Renal cortex interstitium (tissue), 11 donors: ENCODE measurements around the gene ADARB2. TPM values are rescaled to one million over a fixed set of nuclear protein-coding genes. Genes with fewer than 3 reads are reported as not detected.

Experiments used
- DNase-seq, 11 donors: peaks; one replicate each; pipeline ENCODE4 v3.0.0-alpha.2; 2013; ENCODE audit warnings: low read depth in 9 of 11, low spot score in 4 of 11; ENCODE audit errors: extremely low read depth in 1 of 11
- polyA plus RNA-seq, 3 donors: library from polyadenylated mRNA; unstranded; fragments of 120-200 nt; gene quantifications; one replicate each; pipeline ENCODE4 v1.2.1, GENCODE V29; 2013; ENCODE audit not compliant: insufficient read length in 3 of 3

The ADARB2 gene
- polyA plus RNA-seq, 3 donors: 1.1 to 2.1 (median 1.5) TPM

DNA sequence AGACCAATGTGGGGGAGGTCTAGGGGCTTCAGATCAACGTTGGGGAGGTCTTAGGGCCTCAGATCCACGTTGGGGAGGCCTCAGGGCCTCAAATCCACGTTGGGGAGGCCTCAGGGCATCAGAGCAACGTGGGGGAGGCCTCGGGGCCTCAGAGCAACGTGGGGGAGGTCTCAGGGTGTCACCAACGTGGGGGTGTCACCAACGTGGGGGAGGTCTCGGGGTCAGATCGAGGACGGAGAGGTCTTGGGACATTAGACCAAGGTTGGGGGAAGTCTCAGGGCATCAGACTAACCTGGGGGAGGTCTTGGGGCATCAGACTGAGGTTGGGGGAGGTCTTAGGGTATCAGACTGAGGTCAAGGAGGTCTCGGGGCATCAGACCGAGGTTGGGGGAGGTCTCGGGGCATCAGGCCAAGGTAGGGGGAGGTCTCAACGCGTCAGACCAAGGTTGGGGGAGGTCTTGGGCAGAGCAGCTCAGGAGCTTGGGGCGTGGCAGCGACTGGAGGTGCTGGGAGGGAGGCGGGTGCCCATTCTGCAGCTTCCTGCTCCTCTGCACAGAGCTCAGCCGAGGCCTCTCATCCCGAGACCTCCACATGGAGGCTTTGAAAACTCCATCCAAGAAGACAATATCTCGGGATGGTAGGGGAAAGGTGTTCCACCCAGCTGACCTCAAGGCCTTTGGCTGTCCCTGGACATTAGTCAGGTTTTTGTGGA lies 521.3 kb downstream of the ADARB2 start:
- DNase-seq: no peak

DNA sequence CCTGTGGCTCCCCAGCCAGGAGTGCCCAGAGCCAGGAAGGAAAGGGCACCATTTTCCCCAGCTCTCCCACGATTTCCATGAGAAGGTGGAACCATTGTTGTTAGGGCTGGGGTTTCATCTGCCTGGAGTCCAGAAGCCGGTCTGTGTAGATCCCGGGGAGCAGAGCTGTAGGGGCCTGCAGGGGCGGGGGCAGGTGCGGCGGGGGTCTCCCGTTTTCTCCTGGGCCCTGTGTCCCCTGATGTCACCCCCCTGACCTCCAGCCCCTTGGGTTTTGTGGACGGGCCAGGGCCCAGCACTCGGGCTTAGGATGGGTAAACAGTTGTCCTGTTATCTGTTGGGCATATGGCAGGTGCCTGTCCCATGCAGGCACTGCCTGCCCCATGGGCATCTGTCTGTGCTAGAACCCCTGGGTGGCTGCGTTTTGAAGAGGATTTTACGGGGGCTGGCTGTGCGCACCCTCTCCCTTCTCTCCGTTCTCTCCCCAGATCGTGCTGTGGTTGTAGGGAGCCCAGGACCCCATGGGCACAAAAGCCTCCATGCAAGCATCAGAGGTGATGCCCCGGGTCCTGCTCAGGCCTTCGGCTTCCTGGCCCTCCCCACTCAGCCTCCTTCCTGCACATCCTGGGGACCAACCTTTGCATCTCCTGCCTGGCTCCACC lies 522.3 kb downstream of the ADARB2 start:
- no peak for DNase-seq

DNA sequence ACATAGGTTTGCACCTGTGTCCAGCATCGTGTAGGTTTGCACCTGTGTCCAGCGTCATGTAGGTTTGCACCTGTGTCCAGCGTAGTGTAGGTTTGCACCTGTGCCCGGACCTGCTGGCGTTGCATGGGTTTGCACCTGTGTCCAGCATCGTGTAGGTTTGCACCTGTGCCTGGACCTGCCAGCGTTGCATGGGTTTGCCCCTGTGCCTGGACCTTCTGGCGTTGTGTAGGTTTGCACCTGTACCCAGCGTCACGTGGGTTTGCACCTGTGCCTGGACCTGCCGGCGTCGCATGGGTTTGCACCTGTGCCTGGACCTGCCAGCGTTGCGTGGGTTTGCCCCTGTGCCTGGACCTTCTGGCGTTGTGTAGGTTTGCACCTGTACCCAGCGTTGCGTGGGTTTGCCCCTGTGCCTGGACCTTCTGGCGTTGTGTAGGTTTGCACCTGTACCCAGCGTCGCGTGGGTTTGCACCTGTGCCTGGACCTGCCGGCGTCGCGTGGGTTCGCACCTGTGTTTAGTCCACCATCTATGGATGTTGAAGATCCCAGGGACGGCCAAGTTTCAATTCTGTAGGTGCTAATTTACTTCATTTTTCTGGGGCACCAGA lies 523.2 kb downstream of the ADARB2 start:
- DNase-seq: no peak

DNA sequence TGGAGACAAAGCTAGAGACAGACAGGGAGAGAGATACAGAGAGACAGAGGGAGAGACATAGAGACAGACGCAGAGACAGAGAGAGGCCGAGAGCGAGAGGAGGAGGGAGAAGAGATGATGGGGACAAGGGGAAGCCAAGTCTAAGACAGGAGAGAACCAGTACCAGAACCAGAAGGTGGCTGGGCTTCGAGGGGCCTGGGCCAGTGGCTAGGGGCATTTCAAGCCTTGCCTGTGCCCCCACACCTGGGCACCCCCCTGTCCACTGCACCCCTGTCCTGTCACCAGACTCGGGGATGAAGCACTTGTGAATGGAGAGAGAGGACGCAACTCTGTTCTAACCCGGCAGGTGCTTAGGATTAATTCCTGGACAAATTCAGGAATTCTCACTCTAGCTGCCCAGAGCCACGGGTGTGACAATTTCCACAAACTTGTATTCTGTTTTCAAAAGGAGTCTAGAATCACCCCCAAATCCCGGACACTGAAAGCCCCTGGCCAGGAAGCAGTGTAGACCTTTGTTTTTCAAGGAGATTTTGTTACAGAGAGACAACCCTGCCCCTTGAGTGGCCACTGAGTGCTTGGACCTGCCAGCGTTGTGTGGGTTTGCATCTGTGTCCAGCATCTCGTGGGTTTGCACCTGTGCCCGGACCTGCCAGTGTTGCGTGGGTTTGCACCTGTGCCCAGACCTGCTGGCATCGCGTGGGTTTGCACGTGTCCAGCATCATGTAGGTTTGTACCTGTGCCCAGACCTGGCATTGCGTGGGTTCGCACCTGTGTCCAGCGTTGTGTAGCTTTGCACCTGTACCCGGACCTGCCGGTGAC lies 523.9 kb downstream of the ADARB2 start:
- DNase-seq: no peak

DNA sequence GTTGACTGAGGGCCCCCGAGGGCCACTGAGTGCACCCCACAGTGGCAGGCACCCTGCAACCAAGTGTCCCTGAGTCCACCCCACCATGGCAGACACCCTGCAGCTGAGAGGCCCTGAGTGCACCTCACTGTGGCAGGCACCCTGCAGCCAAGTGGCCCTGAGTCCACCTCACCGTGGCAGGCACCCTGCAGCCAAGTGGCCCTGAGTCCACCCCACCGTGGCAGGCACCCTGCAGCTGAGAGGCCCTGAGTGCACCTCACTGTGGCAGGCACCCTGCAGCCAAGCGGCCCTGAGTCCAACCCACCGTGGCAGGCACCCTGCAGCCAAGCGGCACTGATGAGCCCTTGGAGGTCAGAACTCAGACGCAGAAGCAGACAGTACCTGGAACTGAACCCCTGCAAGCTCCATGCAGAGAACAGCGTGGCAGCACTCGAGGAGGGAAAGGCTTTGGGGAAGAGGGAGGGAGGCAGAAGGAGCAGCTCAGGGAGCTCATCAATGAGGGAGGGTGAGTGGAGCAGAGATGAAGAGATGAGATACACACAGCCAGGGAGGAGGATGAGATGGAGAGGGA lies 524.7 kb downstream of the ADARB2 start:
- no peak for DNase-seq

DNA sequence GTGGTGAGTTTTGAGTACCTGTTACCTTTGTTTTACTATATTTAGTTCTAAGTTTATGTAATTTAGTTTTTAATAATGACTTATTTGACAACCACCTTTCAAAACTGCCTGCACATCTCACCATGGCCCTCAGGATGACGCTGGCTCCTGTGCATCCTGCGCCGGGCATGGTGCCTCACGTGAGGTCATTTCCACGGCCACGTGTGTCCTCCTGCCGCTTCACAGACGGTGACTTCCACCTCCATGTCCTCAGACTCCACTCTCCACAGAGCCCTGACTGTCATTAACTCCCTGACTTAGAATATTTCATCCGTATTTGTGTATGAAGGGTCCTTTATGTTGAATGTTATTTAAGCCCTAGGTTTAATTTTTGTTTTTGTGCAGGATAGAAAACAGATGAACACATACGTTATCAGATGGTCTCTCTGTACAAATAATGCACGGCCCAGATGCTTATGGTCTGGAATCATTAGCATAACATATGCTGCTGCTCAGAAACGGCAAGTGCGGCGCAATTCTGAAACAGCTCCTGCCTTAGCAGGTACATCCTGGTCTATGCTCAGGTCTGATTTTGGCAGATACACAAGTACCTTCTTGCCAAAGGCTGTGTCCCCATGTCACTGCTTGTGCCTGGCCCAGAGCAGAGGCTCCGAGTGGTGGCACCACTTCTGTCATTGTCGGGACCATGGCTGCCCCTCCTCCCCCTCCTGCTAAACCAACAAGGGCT lies 525.3 kb downstream of the ADARB2 start:
- DNase-seq: no peak

DNA sequence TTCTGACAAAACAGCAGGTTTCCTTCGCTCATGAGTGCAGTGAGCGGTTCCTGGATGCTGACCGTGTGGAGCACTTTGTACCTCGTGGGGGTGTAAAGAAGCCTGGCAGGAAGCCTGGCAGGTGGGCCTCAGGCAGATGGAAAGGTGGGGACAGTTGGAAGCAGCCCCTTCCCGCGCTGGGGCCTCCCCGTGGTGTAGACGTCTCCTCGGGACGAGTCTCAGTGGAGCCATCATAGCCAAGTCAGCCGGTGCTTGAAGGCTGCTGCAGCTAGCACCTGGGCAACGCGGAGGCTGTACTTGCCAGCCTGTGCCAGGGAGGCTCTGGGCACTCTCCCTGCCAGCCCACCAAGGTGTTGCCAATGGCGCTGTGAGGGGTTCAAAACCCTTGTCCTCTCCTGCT lies 526.7 kb downstream of the ADARB2 start:
- no peak for DNase-seq

DNA sequence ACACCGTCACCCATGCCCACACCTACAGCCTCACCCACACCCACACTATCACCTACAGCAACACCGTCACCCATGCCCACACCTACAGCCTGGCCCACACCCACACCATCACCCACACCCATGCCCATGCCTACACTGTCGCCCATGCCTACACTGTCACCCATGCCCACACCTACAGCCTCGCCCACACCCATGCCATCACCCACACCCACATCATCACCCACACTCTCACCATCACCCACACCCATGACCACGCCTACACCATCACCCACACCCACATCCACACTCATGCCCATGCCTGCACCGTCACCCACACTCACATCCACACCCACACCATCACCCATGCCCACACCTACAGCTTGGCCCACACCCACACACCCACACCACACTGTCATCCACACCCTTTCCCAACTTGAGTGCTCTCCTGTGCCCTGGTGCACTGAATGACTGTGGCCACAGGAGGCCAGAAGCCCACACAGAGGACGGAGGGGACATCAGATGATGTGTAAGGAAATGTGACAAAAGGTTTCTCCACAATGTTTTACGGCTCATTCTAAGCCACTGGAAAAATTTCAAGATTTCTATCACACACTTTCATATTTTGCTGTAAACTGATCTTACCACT lies 527.9 kb downstream of the ADARB2 start:
- no peak for DNase-seq

DNA sequence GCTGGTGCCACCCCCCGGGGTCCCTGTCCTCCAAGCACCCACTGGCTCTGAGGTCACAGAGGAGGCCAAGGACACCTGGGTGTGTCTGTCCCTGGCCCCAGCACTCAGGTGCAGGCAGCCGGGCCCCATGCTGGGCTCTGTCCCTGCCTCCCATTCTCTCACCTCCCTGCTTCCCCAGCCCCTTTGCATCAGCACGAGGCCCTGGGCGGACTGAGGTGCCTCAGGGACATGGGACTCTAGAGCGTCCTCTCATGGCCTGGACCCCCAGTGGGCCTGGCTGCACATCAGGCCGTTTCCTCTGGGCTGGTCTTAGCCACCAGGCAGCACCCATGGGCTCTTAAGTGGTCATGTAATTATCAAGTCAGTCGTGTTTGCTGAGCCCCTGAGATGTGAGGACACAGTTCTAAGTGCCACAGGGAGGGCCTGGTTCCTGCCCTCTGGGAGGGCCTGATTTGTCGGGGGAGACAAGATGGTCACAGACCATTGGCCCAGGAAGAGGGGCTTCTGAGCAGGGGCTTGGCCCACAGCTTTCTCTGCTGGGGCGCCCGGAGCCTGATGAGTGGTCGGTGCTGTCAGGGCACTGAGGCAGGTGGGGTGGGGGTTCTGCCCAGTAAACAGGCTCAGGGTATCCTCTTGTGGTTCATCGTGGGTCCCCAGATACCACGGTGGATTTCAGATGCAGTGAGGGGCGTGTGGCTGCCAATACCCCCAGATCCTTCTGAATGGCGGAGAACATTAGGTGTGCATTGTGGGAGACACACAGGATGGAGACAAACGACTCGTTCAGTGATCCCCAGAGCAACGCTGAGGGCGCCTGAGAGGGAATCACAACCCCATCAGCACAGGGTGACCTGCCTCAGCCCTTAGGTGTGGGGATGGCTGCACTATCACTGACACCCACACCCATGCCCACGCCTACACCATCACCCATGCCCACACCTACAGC lies 528.7 kb downstream of the ADARB2 start:
- no peak for DNase-seq

DNA sequence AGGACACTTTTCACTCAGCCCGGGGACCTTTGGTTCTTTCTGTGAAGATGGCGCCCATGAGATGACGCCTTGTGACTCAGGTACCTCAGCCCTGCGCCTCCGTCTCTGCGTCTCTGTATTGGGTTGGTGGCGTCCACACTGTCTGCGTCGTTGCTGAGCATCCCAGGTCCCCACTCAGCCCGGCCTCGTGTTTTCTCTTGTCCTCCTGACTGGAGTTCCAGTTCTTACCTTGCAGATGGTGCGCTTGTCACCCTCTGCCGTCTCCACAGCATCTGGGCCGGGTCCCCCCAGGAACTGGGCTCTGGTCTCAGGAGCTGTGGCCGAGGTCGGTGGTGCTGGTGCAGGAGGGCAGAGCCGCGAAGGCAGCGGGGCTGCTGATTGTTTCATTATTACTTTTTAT lies 530.7 kb downstream of the ADARB2 start:
- DNase-seq: no peak

DNA sequence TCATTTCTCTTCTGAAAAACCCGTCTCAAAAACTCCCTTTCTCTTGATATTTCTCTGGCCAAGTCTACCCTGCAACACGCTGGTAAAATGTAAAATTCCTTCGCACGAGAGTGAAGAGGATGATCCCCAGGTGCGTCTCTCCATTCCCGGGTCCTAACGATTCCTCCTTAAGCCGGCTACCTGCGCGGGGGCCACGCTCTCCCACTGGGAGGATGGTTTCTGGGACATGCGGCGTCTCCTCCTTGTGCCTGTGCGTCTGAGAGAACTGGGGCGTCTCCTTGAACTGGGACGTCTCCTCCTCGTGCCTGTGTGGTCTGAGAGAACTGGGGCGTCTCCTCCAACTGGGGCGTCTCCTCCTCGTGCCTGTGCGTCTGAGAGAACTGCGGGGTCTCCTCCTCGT lies 531.2 kb downstream of the ADARB2 start:
- no peak for DNase-seq

DNA sequence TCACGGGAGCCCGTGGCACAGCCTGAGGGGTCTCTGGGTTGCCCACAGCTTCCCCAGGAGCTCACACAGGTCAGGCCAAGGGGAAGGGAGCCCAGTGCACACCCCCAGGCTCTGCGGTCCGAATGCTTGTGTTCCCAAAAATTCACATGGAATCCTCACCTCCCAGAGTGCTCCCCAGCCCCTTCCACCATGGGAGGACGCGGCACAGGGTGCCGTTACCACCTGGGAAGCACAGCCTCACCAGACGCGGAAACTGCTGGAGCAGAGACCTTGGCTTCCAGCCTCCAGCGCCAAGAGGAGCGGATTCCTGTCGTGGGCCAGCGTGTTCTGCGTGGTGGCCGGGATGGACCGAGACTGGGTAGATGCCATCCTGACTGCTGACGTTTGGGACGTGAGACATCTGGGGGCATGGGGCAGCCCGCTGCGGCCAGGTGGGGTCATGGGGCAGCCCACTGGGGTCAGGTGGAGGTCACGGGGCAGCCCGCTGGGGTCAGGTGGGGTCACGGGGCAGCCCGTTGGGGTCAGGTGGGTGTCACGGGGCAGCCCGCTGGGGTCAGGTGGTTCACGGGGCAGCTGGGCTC lies 531.8 kb downstream of the ADARB2 start:
- no peak for DNase-seq

DNA sequence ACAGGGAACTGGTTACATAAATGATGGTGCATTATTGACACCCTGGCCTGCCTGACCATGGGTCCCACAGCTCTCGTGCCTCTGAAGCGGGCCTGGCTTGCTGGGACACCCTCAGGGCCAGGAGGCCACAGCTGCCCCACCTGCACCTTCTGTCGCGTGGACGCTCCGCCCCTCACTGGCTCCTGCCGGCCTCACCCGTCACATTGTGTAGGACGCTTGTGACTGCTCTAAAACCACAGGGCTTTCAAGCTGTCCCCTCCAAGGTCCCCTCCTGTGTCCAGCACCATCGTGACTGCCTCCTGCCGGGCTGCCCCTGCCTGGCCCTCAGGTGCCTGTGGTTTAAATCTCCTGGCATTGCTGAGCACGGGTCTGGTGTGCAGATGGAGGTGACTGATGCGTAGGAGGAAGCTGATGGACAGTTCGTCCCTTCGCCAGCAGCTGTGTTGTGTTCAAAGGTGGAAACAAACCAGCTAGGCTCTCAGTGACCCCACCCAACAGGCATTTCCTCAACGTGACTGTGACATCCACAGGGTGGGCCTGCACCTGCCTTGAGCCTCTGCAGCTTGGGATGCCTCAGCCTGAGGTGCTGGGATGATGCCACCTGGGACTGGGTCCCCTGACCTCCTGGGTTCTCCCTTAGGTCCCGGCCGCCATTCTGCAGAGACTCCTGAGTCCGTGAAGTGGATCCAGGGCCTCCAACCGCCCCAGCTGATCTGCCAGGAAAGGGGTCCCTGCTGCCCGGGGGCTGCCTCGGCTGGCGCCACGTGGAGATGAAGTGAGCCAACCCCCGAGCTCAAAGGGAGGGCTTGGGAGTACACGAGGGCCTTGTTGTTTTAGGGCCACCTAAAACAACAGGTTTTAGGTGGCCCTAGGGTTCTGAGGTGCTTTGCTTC lies 532.6 kb downstream of the ADARB2 start:
- no peak for DNase-seq

DNA sequence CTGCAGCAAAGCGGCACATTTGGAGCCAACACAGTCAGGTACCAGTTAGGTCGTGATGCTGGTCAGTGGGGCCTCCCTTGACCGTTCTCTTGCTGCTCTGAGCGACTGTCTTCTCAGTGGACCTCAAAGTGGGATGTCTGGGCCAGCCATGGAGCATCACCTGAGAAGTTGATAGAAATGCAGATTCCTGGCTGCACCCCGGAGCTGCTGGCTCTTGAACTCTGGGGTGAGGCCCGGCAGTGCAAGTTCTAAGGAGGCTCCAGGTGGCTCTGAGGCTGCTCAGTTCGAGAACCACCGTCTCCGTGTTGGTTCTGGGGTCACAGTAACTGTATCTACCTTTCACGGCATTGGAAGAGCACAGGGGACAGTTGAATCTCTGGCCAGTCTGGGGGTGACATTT lies 533.6 kb downstream of the ADARB2 start:
- no peak for DNase-seq

DNA sequence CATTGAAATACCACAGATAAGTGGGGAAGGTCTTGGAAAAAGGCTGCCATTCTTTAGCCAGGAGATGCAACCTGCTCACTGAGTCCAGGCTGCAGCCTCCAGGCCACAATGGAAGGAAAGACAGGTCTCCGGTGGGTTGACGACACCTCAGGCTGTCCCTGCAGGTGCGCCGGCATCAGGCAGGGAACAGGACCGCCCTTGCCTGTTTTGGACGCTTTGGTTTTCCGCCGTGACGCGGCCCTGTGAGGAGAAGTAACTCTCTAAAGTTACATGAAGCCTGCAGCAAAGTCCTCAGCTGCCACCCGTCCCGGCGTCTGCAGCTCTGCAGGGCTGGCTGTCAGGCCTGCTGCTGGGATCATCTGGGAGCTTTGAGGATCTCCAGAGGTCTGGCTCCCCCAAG lies 534.1 kb downstream of the ADARB2 start:
- no peak for DNase-seq

DNA sequence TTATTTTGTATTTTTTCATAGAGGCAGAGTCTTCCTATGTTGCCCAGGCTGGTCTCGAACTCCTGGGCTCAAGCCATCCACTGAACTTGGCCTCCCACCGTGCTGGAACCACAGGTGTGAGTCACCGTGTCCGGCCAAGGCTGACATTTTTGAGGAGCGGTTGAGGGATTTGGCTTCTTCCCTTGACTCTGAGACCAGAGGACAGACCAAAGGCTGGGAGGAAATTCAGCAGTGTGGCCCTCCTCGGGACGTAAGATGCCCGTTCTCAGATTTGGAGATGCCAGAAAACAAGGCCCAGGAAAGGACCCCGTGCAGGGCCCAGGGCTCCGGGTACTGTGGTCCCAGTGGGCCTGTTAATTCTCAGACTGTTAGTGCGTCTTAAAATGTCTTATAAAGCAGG lies 535.0 kb downstream of the ADARB2 start:
- DNase-seq: no peak
